HG03521 (cell line): Measurements from ENCODE around the gene ZNF248.
"Not testable (repeated sequence)": the region's sequence is repeated elsewhere in the genome, so short reads cannot be mapped to it uniquely, and the experiment has no call there.

Experiments
- ATAC-seq: cut with Tn5 transposase; IDR thresholded peaks from one replicate; pipeline ENCODE4 v1.9.1; 2021; ENCODE audit warnings: mild to moderate bottlenecking, moderate library complexity; ENCODE audit not compliant: unreplicated experiment

ZNF248 gene

GRCh38 chr10:37748170-37748569 lies 109.2 kb downstream of the ZNF248 start:
- ATAC-seq, result no peak

GRCh38 chr10:37747081-37747480 lies 110.3 kb downstream of the ZNF248 start:
- ATAC-seq, result no peak

DNA sequence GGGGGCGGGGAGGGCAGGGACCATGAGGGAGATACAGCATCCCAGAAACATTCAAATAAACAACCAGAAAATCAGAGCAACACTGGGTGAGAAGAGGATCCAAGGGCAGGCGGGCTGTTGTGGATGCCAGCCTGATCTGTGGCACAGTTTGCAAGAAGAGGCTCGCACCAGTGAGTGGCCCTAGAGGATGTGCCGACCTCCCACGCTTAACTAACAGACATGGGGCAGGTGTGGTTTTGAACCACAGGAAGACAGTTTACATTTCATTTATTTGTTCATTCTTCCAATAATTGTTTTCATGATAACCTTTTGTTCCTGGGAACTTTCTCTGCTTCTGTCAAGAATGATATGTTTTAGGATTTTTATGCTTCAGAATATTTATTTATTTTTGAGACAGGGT lies 115.6 kb downstream of the ZNF248 start:
- no peak for ATAC-seq

- ATAC-seq, result no peak
Observed at GRCh38 chr10:37739181-37739580, 118.2 kb downstream of the ZNF248 start.

GRCh38 chr10:37738241-37738640 lies 119.2 kb downstream of the ZNF248 start:
- ATAC-seq, result not testable (repeated sequence)

DNA sequence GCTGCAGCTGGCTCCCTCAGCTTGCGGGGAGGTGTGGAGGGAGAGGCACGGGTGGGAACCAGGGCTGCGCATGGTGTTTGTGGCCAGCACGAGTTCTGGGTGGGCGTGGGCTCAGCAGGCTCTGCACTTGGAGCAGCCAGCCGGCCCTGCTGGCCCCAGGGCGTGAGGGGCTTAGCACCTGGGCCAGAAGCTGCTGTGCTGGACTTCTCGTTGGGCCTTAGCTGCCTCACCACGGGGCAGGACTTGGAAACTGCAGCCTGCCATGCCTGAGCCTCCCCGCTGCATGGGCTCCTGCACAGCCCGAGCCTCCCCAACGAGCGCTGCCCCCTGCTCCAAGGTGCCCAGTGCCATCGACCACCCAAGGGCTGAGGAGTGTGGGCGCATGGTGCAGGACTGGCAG lies 120.1 kb downstream of the ZNF248 start:
- ATAC-seq, result no peak

GRCh38 chr10:37736120-37736519 lies 121.3 kb downstream of the ZNF248 start:
- ATAC-seq, result no peak

DNA sequence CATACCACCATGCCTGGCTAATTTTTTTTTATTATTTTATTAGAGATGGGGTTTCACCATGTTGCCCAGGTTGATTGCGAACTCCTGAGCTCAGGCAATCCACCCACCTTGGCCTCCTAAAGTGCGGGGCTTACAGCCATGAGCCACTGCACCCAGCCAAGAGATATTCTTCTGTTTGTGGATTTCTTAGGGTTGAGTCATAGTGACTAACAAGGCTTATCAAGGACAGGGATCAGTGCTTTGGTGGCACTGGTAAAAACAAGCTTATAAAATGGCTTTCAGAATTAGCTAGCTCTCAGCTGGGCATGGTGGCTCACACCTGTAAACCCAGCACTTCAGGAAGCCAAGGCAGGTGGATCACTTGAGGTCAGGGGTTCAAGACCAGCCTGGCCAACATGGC lies 122.4 kb downstream of the ZNF248 start:
- no peak for ATAC-seq
